Hepatocyte (in vitro differentiated cells): ENCODE results near the gene PDSS2.

Experiments
- EZH2 ChIP-seq: fragments of 200-600 bp; sonication (generic); IDR thresholded peaks from 2 replicates; pipeline ENCODE4 v1.6.1; 2016; ENCODE audit warnings: antibody characterized with exemption, mild to moderate bottlenecking, borderline replicate concordance
- EZH2phosphoT487 ChIP-seq: fragments of 200-600 bp; sonication (generic); IDR thresholded peaks from one replicate; pipeline ENCODE4 v1.6.1; 2018; ENCODE audit warnings: antibody characterized with exemption, mild to moderate bottlenecking, low read depth, moderate library complexity; ENCODE audit not compliant: unreplicated experiment, severe bottlenecking
- TF ChIP-seq, protein P1 (sequence below): fragments of 200-600 bp; sonication (generic); IDR thresholded peaks from 2 replicates; pipeline ENCODE4 v1.5.1; 2016; ENCODE audit warnings: antibody characterized with exemption, mild to moderate bottlenecking; ENCODE audit not compliant: poor library complexity

- TF ChIP-seq, protein P1, sequence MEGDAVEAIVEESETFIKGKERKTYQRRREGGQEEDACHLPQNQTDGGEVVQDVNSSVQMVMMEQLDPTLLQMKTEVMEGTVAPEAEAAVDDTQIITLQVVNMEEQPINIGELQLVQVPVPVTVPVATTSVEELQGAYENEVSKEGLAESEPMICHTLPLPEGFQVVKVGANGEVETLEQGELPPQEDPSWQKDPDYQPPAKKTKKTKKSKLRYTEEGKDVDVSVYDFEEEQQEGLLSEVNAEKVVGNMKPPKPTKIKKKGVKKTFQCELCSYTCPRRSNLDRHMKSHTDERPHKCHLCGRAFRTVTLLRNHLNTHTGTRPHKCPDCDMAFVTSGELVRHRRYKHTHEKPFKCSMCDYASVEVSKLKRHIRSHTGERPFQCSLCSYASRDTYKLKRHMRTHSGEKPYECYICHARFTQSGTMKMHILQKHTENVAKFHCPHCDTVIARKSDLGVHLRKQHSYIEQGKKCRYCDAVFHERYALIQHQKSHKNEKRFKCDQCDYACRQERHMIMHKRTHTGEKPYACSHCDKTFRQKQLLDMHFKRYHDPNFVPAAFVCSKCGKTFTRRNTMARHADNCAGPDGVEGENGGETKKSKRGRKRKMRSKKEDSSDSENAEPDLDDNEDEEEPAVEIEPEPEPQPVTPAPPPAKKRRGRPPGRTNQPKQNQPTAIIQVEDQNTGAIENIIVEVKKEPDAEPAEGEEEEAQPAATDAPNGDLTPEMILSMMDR = no peak
- TF ChIP-seq EZH2phosphoT487 (no peak), EZH2 (no peak)
Observed at GRCh38 chr6:107383705-107384104, 75.7 kb downstream of the PDSS2 start.
